ENCODE results near the gene EMC10. TPM values are rescaled to one million over a fixed set of nuclear protein-coding genes. Genes with fewer than 3 reads are reported as not detected.

EMC10 gene
- total RNA-seq, 1 donor: 56.5 TPM

GRCh38 chr19:50480281-50481111 is 4.2 kb downstream of the EMC10 start:
- no peaks in the 10 kb centered on the region for H3K27me3 ChIP-seq (ENCODE audit: insufficient read depth, low read length)
- no peak overlapping the region for H2AFZ ChIP-seq (ENCODE audit: low read length)
- peaks cover 10% of the 10 kb centered on the region for H3K36me3 ChIP-seq (ENCODE audit: insufficient read depth, low read length)
- peaks cover 23% of the 10 kb centered on the region for H3K79me2 ChIP-seq (ENCODE audit: insufficient read depth, low read length)
- peaks cover 23% of the 10 kb centered on the region for H4K20me1 ChIP-seq (ENCODE audit: insufficient read depth, low read length)
- H3K4me1 ChIP-seq (ENCODE audit: insufficient read depth, low read length): peaks cover 7% of the 10 kb centered on the region
- H3K4me3 ChIP-seq (ENCODE audit: insufficient read depth, low read length): no peak overlapping the region
- DNase-seq (ENCODE audit: insufficient read length, low spot score, missing footprints): no peak
- no peak for TF ChIP-seq CTCF (IDR thresholded peaks at IDR 0.05; ENCODE audit: extremely low read depth, low read depth, low read length)
- no peak overlapping the region for H3K27ac ChIP-seq (ENCODE audit: low read depth, low read length)
- H3K4me2 ChIP-seq (ENCODE audit: insufficient read depth, low read length): no peak overlapping the region
- no peaks in the 10 kb centered on the region for H3K9me3 ChIP-seq (ENCODE audit: low read depth, low read length)

- Histone ChIP-seq H3K4me1 (ENCODE audit: insufficient read depth, low read length) (peaks cover 7% of the 10 kb centered on the region), H3K9me3 (ENCODE audit: low read depth, low read length) (no peaks in the 10 kb centered on the region), H4K20me1 (ENCODE audit: insufficient read depth, low read length) (peaks cover 23% of the 10 kb centered on the region), H3K27me3 (ENCODE audit: insufficient read depth, low read length) (no peaks in the 10 kb centered on the region), H3K4me3 (ENCODE audit: insufficient read depth, low read length) (no peak overlapping the region), H2AFZ (ENCODE audit: low read length) (no peak overlapping the region), H3K4me2 (ENCODE audit: insufficient read depth, low read length) (no peak overlapping the region), H3K36me3 (ENCODE audit: insufficient read depth, low read length) (peaks cover 10% of the 10 kb centered on the region), H3K79me2 (ENCODE audit: insufficient read depth, low read length) (peaks cover 23% of the 10 kb centered on the region), H3K27ac (ENCODE audit: low read depth, low read length) (no peak overlapping the region)
- no peak for TF ChIP-seq CTCF (IDR thresholded peaks at IDR 0.05; ENCODE audit: extremely low read depth, low read depth, low read length)
- DNase-seq (ENCODE audit: insufficient read length, low spot score, missing footprints): no peak
Observed at GRCh38 chr19:50481351-50482149, 5.2 kb downstream of the EMC10 start.

- Histone ChIP-seq H3K4me3 (ENCODE audit: insufficient read depth, low read length) (no peak overlapping the region), H2AFZ (ENCODE audit: low read length) (no peak overlapping the region), H3K36me3 (ENCODE audit: insufficient read depth, low read length) (peaks cover 10% of the 10 kb centered on the region), H3K27me3 (ENCODE audit: insufficient read depth, low read length) (peaks cover 8% of the 10 kb centered on the region), H3K27ac (ENCODE audit: low read depth, low read length) (no peak overlapping the region), H3K4me2 (ENCODE audit: insufficient read depth, low read length) (no peak overlapping the region), H3K79me2 (ENCODE audit: insufficient read depth, low read length) (peaks cover 21% of the 10 kb centered on the region), H4K20me1 (ENCODE audit: insufficient read depth, low read length) (peaks cover 28% of the 10 kb centered on the region), H3K9me3 (ENCODE audit: low read depth, low read length) (no peaks in the 10 kb centered on the region), H3K4me1 (ENCODE audit: insufficient read depth, low read length) (peaks cover 3% of the 10 kb centered on the region)
- no peak for TF ChIP-seq CTCF (IDR thresholded peaks at IDR 0.05; ENCODE audit: extremely low read depth, low read depth, low read length)
- no peak for DNase-seq (ENCODE audit: insufficient read length, low spot score, missing footprints)
Observed at GRCh38 chr19:50482271-50482855, 6.1 kb downstream of the EMC10 start.
